ENCODE results near the gene UBE2E3.

The UBE2E3 gene

GRCh38 chr2:180990794-180991193, 10.4 kb downstream of the UBE2E3 start:
- H3K9ac ChIP-seq (ENCODE audit: low read length in 5 of 5): no peak overlapping the region
- H3K36me3 ChIP-seq (ENCODE audit: control insufficient read depth in 5 of 5, insufficient read depth in 5 of 5, low read length in 5 of 5): peaks cover 2 to 20% (median 8%) of the 10 kb centered on the region in 5 donors
- H3K27ac ChIP-seq (ENCODE audit: low read depth, low read length): no peak overlapping the region
- no peaks in the 10 kb centered on the region for H3K27me3 ChIP-seq (ENCODE audit: control insufficient read depth in 5 of 5, insufficient read depth in 4 of 5, low read length in 5 of 5)
- no peaks in the 10 kb centered on the region for H3K9me3 ChIP-seq (ENCODE audit: control insufficient read depth in 5 of 5, low read length in 5 of 5)
- no peak overlapping the region for H3K4me3 ChIP-seq (ENCODE audit: low read depth in 1 of 5, low read length in 5 of 5)
- peaks cover 0 to 3% (median 0%) of the 10 kb centered on the region in 5 donors for H3K4me1 ChIP-seq (ENCODE audit: control insufficient read depth in 5 of 5, insufficient read depth in 5 of 5, low read length in 5 of 5)

GRCh38 chr2:180991361-180991760, 11.0 kb downstream of the UBE2E3 start:
- Histone ChIP-seq H3K27me3 (ENCODE audit: control insufficient read depth in 5 of 5, insufficient read depth in 4 of 5, low read length in 5 of 5) (no peaks in the 10 kb centered on the region), H3K9ac (ENCODE audit: low read length in 5 of 5) (no peak overlapping the region), H3K4me3 (ENCODE audit: low read depth in 1 of 5, low read length in 5 of 5) (no peak overlapping the region), H3K27ac (ENCODE audit: low read depth, low read length) (no peak overlapping the region), H3K9me3 (ENCODE audit: control insufficient read depth in 5 of 5, low read length in 5 of 5) (no peaks in the 10 kb centered on the region), H3K36me3 (ENCODE audit: control insufficient read depth in 5 of 5, insufficient read depth in 5 of 5, low read length in 5 of 5) (peaks cover 2 to 20% (median 8%) of the 10 kb centered on the region in 5 donors), H3K4me1 (ENCODE audit: control insufficient read depth in 5 of 5, insufficient read depth in 5 of 5, low read length in 5 of 5) (peaks cover 0 to 3% (median 0%) of the 10 kb centered on the region in 5 donors)

GRCh38 chr2:180991820-180992219, 11.4 kb downstream of the UBE2E3 start:
- H3K9me3 ChIP-seq (ENCODE audit: control insufficient read depth in 5 of 5, low read length in 5 of 5): no peaks in the 10 kb centered on the region
- no peak overlapping the region for H3K27ac ChIP-seq (ENCODE audit: low read depth, low read length)
- H3K27me3 ChIP-seq (ENCODE audit: control insufficient read depth in 5 of 5, insufficient read depth in 4 of 5, low read length in 5 of 5): no peaks in the 10 kb centered on the region
- H3K9ac ChIP-seq (ENCODE audit: low read length in 5 of 5): no peak overlapping the region
- peaks cover 0 to 3% (median 0%) of the 10 kb centered on the region in 5 donors for H3K4me1 ChIP-seq (ENCODE audit: control insufficient read depth in 5 of 5, insufficient read depth in 5 of 5, low read length in 5 of 5)
- H3K4me3 ChIP-seq (ENCODE audit: low read depth in 1 of 5, low read length in 5 of 5): no peak overlapping the region
- H3K36me3 ChIP-seq (ENCODE audit: control insufficient read depth in 5 of 5, insufficient read depth in 5 of 5, low read length in 5 of 5): peaks cover 2 to 20% (median 8%) of the 10 kb centered on the region in 5 donors

- Histone ChIP-seq H3K9ac (ENCODE audit: low read length in 5 of 5) (no peak overlapping the region), H3K36me3 (ENCODE audit: control insufficient read depth in 5 of 5, insufficient read depth in 5 of 5, low read length in 5 of 5) (peaks cover 2 to 20% (median 8%) of the 10 kb centered on the region in 5 donors), H3K4me3 (ENCODE audit: low read depth in 1 of 5, low read length in 5 of 5) (no peak overlapping the region), H3K4me1 (ENCODE audit: control insufficient read depth in 5 of 5, insufficient read depth in 5 of 5, low read length in 5 of 5) (peaks cover 0 to 3% (median 0%) of the 10 kb centered on the region in 5 donors), H3K27me3 (ENCODE audit: control insufficient read depth in 5 of 5, insufficient read depth in 4 of 5, low read length in 5 of 5) (no peaks in the 10 kb centered on the region), H3K27ac (ENCODE audit: low read depth, low read length) (no peak overlapping the region), H3K9me3 (ENCODE audit: control insufficient read depth in 5 of 5, low read length in 5 of 5) (no peaks in the 10 kb centered on the region)
Measured at GRCh38 chr2:180992994-180993393, 12.6 kb downstream of the UBE2E3 start.

- no peak overlapping the region for H3K27ac ChIP-seq (ENCODE audit: low read depth, low read length)
- no peak overlapping the region for H3K9ac ChIP-seq (ENCODE audit: low read length in 5 of 5)
- H3K36me3 ChIP-seq (ENCODE audit: control insufficient read depth in 5 of 5, insufficient read depth in 5 of 5, low read length in 5 of 5): peaks cover 0 to 3% (median 0%) of the 10 kb centered on the region in 5 donors
- no peaks in the 10 kb centered on the region for H3K9me3 ChIP-seq (ENCODE audit: control insufficient read depth in 5 of 5, low read length in 5 of 5)
- H3K4me1 ChIP-seq (ENCODE audit: control insufficient read depth in 5 of 5, insufficient read depth in 5 of 5, low read length in 5 of 5): peaks cover 0 to 6% (median 0%) of the 10 kb centered on the region in 5 donors
- H3K4me3 ChIP-seq (ENCODE audit: low read depth in 1 of 5, low read length in 5 of 5): no peak overlapping the region
- no peaks in the 10 kb centered on the region for H3K27me3 ChIP-seq (ENCODE audit: control insufficient read depth in 5 of 5, insufficient read depth in 4 of 5, low read length in 5 of 5)
Measured at GRCh38 chr2:180999274-180999964, 19.0 kb downstream of the UBE2E3 start.

GRCh38 chr2:181004647-181005325, 24.4 kb downstream of the UBE2E3 start:
- peaks cover 0 to 22% (median 5%) of the 10 kb centered on the region in 5 donors for H3K4me1 ChIP-seq (ENCODE audit: control insufficient read depth in 5 of 5, insufficient read depth in 5 of 5, low read length in 5 of 5)
- no peaks in the 10 kb centered on the region for H3K36me3 ChIP-seq (ENCODE audit: control insufficient read depth in 5 of 5, insufficient read depth in 5 of 5, low read length in 5 of 5)
- no peaks in the 10 kb centered on the region for H3K27me3 ChIP-seq (ENCODE audit: control insufficient read depth in 5 of 5, insufficient read depth in 4 of 5, low read length in 5 of 5)
- no peak overlapping the region for H3K9ac ChIP-seq (ENCODE audit: low read length in 5 of 5)
- no peak overlapping the region for H3K4me3 ChIP-seq (ENCODE audit: low read depth in 1 of 5, low read length in 5 of 5)
- H3K9me3 ChIP-seq (ENCODE audit: control insufficient read depth in 5 of 5, low read length in 5 of 5): no peaks in the 10 kb centered on the region
- H3K27ac ChIP-seq (ENCODE audit: low read depth, low read length): no peak overlapping the region

- H3K27me3 ChIP-seq (ENCODE audit: control insufficient read depth in 5 of 5, insufficient read depth in 4 of 5, low read length in 5 of 5): no peaks in the 10 kb centered on the region
- H3K36me3 ChIP-seq (ENCODE audit: control insufficient read depth in 5 of 5, insufficient read depth in 5 of 5, low read length in 5 of 5): no peaks in the 10 kb centered on the region
- peaks cover 0 to 22% (median 5%) of the 10 kb centered on the region in 5 donors for H3K4me1 ChIP-seq (ENCODE audit: control insufficient read depth in 5 of 5, insufficient read depth in 5 of 5, low read length in 5 of 5)
- no peak overlapping the region for H3K27ac ChIP-seq (ENCODE audit: low read depth, low read length)
- no peak overlapping the region for H3K9ac ChIP-seq (ENCODE audit: low read length in 5 of 5)
- H3K9me3 ChIP-seq (ENCODE audit: control insufficient read depth in 5 of 5, low read length in 5 of 5): no peaks in the 10 kb centered on the region
- H3K4me3 ChIP-seq (ENCODE audit: low read depth in 1 of 5, low read length in 5 of 5): no peak overlapping the region
Measured at GRCh38 chr2:181005326-181005655, 24.9 kb downstream of the UBE2E3 start.

- Histone ChIP-seq H3K27ac (ENCODE audit: low read depth, low read length) (no peak overlapping the region), H3K27me3 (ENCODE audit: control insufficient read depth in 5 of 5, insufficient read depth in 4 of 5, low read length in 5 of 5) (no peaks in the 10 kb centered on the region), H3K9me3 (ENCODE audit: control insufficient read depth in 5 of 5, low read length in 5 of 5) (no peaks in the 10 kb centered on the region), H3K36me3 (ENCODE audit: control insufficient read depth in 5 of 5, insufficient read depth in 5 of 5, low read length in 5 of 5) (no peaks in the 10 kb centered on the region), H3K9ac (ENCODE audit: low read length in 5 of 5) (no peak overlapping the region), H3K4me1 (ENCODE audit: control insufficient read depth in 5 of 5, insufficient read depth in 5 of 5, low read length in 5 of 5) (peaks cover 0 to 22% (median 5%) of the 10 kb centered on the region in 5 donors), H3K4me3 (ENCODE audit: low read depth in 1 of 5, low read length in 5 of 5) (no peak overlapping the region)
Measured at GRCh38 chr2:181005809-181006208, 25.4 kb downstream of the UBE2E3 start.

GRCh38 chr2:181007086-181007837, 26.9 kb downstream of the UBE2E3 start:
- H3K27me3 ChIP-seq (ENCODE audit: control insufficient read depth in 5 of 5, insufficient read depth in 4 of 5, low read length in 5 of 5): no peaks in the 10 kb centered on the region
- no peaks in the 10 kb centered on the region for H3K36me3 ChIP-seq (ENCODE audit: control insufficient read depth in 5 of 5, insufficient read depth in 5 of 5, low read length in 5 of 5)
- no peak overlapping the region for H3K4me3 ChIP-seq (ENCODE audit: low read depth in 1 of 5, low read length in 5 of 5)
- H3K27ac ChIP-seq (ENCODE audit: low read depth, low read length): no peak overlapping the region
- H3K4me1 ChIP-seq (ENCODE audit: control insufficient read depth in 5 of 5, insufficient read depth in 5 of 5, low read length in 5 of 5): peaks cover 0 to 22% (median 5%) of the 10 kb centered on the region in 5 donors
- no peaks in the 10 kb centered on the region for H3K9me3 ChIP-seq (ENCODE audit: control insufficient read depth in 5 of 5, low read length in 5 of 5)
- no peak overlapping the region for H3K9ac ChIP-seq (ENCODE audit: low read length in 5 of 5)

- H3K4me1 ChIP-seq (ENCODE audit: control insufficient read depth in 5 of 5, insufficient read depth in 5 of 5, low read length in 5 of 5): peaks cover 0 to 22% (median 5%) of the 10 kb centered on the region in 5 donors
- no peaks in the 10 kb centered on the region for H3K36me3 ChIP-seq (ENCODE audit: control insufficient read depth in 5 of 5, insufficient read depth in 5 of 5, low read length in 5 of 5)
- no peak overlapping the region for H3K4me3 ChIP-seq (ENCODE audit: low read depth in 1 of 5, low read length in 5 of 5)
Measured at GRCh38 chr2:181008407-181008806, 28.0 kb downstream of the UBE2E3 start.

More at GRCh38 chr2:181008407-181008806, 28.0 kb downstream of the UBE2E3 start:
- Histone ChIP-seq H3K9me3 (ENCODE audit: control insufficient read depth in 5 of 5, low read length in 5 of 5) (no peaks in the 10 kb centered on the region), H3K9ac (ENCODE audit: low read length in 5 of 5) (no peak overlapping the region), H3K27ac (ENCODE audit: low read depth, low read length) (no peak overlapping the region), H3K27me3 (ENCODE audit: control insufficient read depth in 5 of 5, insufficient read depth in 4 of 5, low read length in 5 of 5) (no peaks in the 10 kb centered on the region)

All from subcutaneous abdominal adipose tissue (tissue), 5 donors.